Spinal cord (tissue), 10 donors: Measurements from ENCODE around the gene PLTP. TPM values are rescaled to one million over a fixed set of nuclear protein-coding genes. Genes with fewer than 3 reads are reported as not detected.

Experiments
- DNase-seq, 6 donors: peaks; one replicate each; pipeline versions ENCODE4 v3.0.0 to v3.0.0-alpha.2; 2013 to 2015; ENCODE audit warnings: low spot score in 6 of 6, low read depth in 4 of 6
- H3K27ac ChIP-seq: one replicate; pipeline ENCODE4 v1.5.1; 2013; ENCODE audit warnings: low read depth, low read length, control low read depth
- H3K27me3 ChIP-seq: one replicate; pipeline ENCODE4 v1.6.1; 2013; ENCODE audit warnings: low read length; ENCODE audit not compliant: control insufficient read depth, insufficient read depth
- H3K36me3 ChIP-seq: one replicate; pipeline ENCODE4 v1.6.1; 2013; ENCODE audit warnings: low read length; ENCODE audit not compliant: control insufficient read depth, insufficient read depth
- H3K4me1 ChIP-seq: one replicate; pipeline ENCODE4 v1.6.1; 2013; ENCODE audit warnings: low read length; ENCODE audit not compliant: control insufficient read depth, insufficient read depth
- H3K4me3 ChIP-seq: one replicate; pipeline ENCODE4 v1.5.1; 2013; ENCODE audit warnings: low read depth, low read length, control low read depth
- H3K9me3 ChIP-seq: one replicate; pipeline ENCODE4 v1.6.1; 2013; ENCODE audit warnings: low read length; ENCODE audit not compliant: control insufficient read depth, insufficient read depth
- WGBS: methylation state at CpG from one replicate; pipeline ENCODE4 v1.1.5; 2013; ENCODE audit warnings: missing lambda C conversion rate; ENCODE audit not compliant: insufficient coverage; 5-methylcytosine and 5-hydroxymethylcytosine counted together
- polyA plus RNA-seq, 2 donors: library from polyadenylated mRNA; unstranded; fragments of 120-200 nt; gene quantifications; one replicate each; pipeline ENCODE4 v1.2.1, GENCODE V29; 2013; ENCODE audit not compliant: insufficient read length in 2 of 2
- total RNA-seq, 2 donors: library from RNA; depleted of rRNA in 1 of 2; stranded (reverse); fragments of 120-200 nt in 1 of 2; fragments of >200 nt in 1 of 2; gene quantifications; one replicate each; pipeline versions ENCODE4 v1.2.3 to v1.2.4, GENCODE V29; 2013 to 2014
- donor health status: healthy.

Gene PLTP
- total and polyA plus RNA-seq, 4 donors: 73.7 to 471 (median 228) TPM

DNA sequence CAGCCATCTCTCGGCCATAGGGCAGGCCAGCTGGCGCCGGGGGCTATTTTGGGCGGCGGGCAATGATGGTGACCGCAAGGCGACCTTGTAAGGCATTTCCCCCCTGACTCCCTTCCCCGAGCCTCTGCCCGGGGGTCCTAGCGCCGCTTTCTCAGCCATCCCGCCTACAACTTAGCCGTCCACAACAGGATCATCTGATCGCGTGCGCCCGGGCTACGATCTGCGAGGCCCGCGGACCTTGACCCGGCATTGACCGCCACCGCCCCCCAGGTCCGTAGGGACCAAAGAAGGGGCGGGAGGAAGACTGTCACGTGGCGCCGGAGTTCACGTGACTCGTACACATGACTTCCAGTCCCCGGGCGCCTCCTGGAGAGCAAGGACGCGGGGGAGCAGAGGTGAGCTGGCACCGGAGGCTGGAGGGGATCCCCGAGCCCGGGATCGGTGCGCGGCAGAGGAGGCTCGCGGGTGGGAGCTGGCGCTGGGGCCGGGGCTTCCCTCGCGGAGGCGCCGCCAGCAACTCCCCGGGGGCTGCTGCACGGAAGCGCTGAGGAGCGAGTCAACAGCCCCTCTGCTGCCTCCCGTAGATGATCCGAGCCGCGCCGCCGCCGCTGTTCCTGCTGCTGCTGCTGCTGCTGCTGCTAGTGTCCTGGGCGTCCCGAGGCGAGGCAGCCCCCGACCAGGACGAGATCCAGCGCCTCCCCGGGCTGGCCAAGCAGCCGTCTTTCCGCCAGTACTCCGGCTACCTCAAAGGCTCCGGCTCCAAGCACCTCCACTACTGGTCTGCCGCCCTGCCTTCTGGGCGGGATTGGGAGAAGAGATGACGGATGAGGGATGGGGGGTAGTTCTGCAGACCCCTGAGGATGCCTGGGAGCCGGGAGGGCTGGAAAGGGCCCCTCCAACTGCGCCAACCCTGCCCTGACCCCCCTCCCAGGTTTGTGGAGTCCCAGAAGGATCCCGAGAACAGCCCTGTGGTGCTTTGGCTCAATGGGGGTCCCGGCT, 20.7 kb downstream of the PLTP start, which contains the start of the genes CTSA and NEURL2:
Gene CTSA (plus strand): TSS at position 351 of the 999 bp plus-strand sequence. CDS start 234 bp downstream, at position 585.
Gene NEURL2 (minus strand): TSS at position 224 of the 999 bp plus-strand sequence. CDS start 217 bp downstream, at position 7.
- H3K27ac ChIP-seq: peak within 1 kb of the TSS; percentile 88
- H3K9me3 ChIP-seq: no peaks in the 10 kb centered on the region
- H3K4me3 ChIP-seq: peak within 1 kb of the TSS; percentile 94
- DNase-seq: peak; percentile 86 to 97 (median 88)
- H3K4me1 ChIP-seq: peaks cover 42% of the 10 kb centered on the region
- H3K27me3 ChIP-seq: no peaks in the 10 kb centered on the region
- H3K36me3 ChIP-seq: peaks cover 42% of the 10 kb centered on the region
- WGBS: under 1% methylated on average over 71 of the region's 78 CpGs

DNA sequence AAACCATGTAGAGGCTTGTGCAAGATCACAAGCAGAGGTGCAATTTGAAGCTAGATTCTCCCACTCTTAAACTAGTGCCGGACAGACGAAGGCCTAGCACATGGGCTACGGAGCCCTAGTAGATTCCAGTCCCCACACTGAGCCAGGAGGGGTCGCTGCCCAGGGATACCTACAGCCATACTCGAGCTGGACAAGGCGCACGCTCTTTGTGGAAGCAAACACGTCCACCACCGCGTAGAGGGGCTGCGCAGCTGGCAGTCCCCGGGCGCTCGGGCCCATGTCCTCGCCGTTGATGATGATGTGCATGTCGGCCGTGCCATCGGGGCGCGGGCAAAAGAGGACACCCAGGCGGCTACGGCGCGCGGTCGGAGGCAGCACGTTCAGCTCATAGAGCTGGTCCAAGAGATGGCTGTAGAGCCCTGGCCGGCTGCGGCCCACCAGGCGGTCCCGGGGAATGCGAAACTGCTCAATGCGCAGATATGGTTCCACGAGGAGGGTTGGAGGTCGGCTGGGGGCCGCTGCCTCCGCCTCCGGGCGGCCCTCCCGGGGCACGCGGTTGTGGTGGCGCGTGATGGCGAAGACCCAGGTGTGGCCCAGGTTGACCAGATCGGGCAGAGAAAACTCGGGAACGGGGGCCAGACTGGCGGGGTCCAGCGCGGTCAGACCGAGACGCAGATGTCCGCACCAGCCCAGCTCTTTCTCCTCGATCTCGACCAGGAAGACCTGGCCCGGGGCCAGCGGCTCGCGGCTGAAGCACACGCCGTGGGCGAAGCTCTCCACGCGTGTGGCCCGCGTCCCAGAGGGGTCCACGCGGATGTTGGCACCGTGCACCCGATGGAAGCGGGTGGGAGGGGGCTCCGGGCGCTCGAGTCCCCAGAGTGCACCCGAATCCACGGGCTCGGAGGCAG, 21.6 kb downstream of the PLTP start:
- peaks cover 42% of the 10 kb centered on the region for H3K4me1 ChIP-seq
- no peaks in the 10 kb centered on the region for H3K9me3 ChIP-seq
- WGBS: under 1% methylated on average over 79 of the region's 79 CpGs
- peaks cover 41% of the 10 kb centered on the region for H3K36me3 ChIP-seq
- DNase-seq: peak; percentile 48 to 94 (median 62)
- peak overlapping the region; percentile 88 for H3K27ac ChIP-seq
- H3K4me3 ChIP-seq: peak overlapping the region; percentile 94
- no peaks in the 10 kb centered on the region for H3K27me3 ChIP-seq

DNA sequence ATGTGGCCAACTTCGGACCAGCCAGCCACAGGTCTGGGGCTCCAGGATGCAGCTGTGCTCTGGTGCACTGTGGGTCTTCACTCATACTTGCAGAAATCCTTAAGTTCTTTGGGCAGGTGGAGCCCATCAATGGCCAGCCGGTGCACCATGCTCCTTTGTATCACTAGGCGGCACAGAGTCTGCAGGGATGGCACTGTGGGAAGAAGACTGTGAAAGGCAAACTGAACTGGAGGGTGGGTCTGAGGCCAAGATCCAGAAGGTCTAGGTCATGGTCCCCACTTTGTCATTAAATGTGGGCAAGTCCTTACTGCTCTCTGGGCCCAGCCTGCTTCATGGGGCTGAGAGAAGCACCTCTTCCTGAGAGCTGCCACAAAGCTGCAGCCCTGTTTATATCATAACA, 23.3 kb downstream of the PLTP start:
- H3K27me3 ChIP-seq: no peaks in the 10 kb centered on the region
- DNase-seq: no peak
- peaks cover 42% of the 10 kb centered on the region for H3K4me1 ChIP-seq
- H3K4me3 ChIP-seq: no peak overlapping the region
- H3K27ac ChIP-seq: no peak overlapping the region
- no peaks in the 10 kb centered on the region for H3K9me3 ChIP-seq
- 91% methylated on average over 3 of the region's 3 CpGs for WGBS
- H3K36me3 ChIP-seq: peaks cover 47% of the 10 kb centered on the region

DNA sequence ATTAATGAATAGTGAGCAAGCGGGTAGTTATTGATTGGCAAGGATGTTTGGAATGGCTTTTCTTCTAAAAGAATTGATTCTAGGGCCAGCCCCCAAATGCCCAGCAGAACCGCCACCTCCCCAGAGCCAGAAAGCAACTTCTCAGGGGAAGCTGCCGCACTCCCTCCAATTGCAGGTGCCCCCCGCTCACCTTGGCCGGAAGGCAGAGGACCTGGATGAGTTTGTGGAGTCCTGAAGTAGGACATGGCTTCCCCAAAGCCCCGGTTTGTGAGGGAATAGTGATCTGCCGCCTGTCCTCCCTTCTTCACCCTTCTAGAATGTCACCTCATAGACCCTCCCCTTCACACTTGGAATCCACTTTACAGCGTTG, 24.6 kb downstream of the PLTP start, which contains the start of gene SPATA25:
Gene SPATA25 (minus strand): TSS at position 277 of the 370 bp plus-strand sequence. CDS start 32 bp downstream, at position 245.
- peaks cover 35% of the 10 kb centered on the region for H3K4me1 ChIP-seq
- 100% methylated on average over 3 of the region's 8 CpGs for WGBS

DNA sequence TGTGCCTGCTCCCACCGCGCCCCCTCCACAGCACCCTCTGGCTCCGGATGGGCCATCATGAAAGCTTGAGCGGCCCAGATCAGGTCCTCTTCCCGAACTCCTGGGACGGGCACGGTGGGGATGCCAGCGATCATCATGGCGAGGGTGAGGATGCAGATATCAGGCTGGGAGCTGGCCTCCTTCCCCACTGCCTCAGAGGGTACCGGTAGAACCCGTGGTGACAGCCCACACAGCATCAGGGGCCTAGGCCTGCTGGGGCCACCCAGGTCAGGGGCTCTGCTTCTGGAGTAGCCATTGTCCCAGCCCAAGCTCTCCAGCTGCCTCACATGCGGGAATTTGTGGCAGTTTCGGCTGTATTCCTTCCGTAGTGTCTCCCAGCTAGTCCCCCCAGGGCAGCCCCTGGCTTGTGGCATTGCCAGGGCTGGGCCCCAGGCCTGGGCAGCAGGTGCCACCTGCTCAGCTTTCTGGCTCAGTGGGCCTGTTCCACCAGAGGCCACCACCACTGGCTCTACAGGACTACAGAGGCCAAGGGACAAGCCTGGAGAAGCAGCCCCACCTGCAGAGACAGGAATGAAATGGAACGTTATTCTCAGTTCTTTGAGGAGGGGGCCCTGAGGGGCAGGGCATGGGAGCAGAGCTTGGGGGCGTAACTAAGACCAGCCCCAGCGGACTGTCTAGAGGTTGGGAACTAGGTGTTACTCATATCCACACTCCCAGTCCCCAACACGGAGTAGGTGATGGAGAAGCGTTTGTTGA, 25.2 kb downstream of the PLTP start:
- Histone ChIP-seq H3K9me3 (no peaks in the 10 kb centered on the region), H3K4me1 (peaks cover 32% of the 10 kb centered on the region)
- 84% methylated on average over 15 of the region's 19 CpGs for WGBS

More for the DNA sequence above, 24.6 kb downstream of the PLTP start, which contains the start of gene SPATA25:
- Histone ChIP-seq H3K27me3 (no peaks in the 10 kb centered on the region), H3K9me3 (no peaks in the 10 kb centered on the region), H3K4me3 (no peak within 1 kb of the TSS), H3K36me3 (peaks cover 53% of the 10 kb centered on the region), H3K27ac (no peak within 1 kb of the TSS)
- DNase-seq: no peak

DNA sequence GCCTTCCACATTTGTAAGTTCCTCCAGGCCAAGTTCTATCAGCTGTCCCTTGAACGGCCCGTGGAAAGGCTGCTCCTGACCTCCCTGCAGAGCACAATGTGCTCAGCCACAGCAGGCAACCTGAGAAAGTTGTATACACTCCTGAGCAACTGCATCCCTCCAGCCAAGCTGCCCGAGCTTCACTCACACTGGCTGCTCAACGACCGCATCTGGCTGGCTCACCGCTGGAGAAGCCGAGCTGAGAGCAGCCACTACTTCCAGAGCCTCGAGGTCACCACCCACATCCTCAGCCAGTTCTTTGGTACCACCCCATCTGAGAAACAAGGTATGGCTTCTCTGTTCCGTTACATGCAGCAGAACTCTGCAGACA, 28.9 kb downstream of the PLTP start:
- H3K36me3 ChIP-seq: peaks cover 56% of the 10 kb centered on the region

More for the DNA sequence above, 25.2 kb downstream of the PLTP start:
- peaks cover 53% of the 10 kb centered on the region for H3K36me3 ChIP-seq
- no peak overlapping the region for H3K4me3 ChIP-seq
- DNase-seq: no peak
- H3K27me3 ChIP-seq: no peaks in the 10 kb centered on the region
- H3K27ac ChIP-seq: no peak overlapping the region

DNA sequence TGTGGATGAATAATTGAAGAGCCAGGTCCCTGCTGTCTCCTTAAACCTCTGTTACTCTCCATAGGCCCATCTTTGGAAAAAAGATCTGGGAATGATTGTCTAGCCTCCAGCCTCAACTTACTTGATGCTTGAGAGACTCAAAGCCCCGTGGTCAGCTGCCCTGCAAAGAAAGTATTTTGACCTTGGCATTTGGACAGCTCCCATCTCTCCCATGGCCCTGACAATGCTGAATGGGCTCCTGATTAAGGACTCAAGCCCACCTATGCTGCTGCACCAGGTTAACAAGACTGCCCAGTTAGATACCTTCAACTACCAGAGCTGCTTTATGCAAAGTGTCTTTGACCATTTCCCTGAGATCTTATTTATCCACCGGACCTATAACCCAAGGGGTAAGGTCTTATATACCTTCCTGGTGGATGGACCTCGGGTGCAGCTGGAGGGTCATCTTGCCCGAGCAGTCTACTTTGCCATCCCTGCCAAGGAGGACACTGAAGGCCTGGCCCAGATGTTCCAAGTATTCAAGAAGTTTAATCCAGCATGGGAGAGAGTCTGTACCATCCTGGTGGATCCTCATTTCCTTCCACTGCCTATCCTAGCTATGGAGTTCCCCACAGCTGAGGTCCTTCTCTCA, 29.4 kb downstream of the PLTP start:
- Histone ChIP-seq H3K9me3 (no peaks in the 10 kb centered on the region), H3K27ac (no peak overlapping the region), H3K4me3 (no peak overlapping the region), H3K4me1 (peaks cover 11% of the 10 kb centered on the region), H3K36me3 (peaks cover 61% of the 10 kb centered on the region), H3K27me3 (no peaks in the 10 kb centered on the region)
- DNase-seq: no peak
- 98% methylated on average over 4 of the region's 4 CpGs for WGBS

More for the DNA sequence above, 28.9 kb downstream of the PLTP start:
- Histone ChIP-seq H3K4me1 (peaks cover 11% of the 10 kb centered on the region), H3K4me3 (no peak overlapping the region), H3K27ac (no peak overlapping the region), H3K27me3 (no peaks in the 10 kb centered on the region), H3K9me3 (no peaks in the 10 kb centered on the region)
- WGBS: 79% methylated on average over 9 of the region's 9 CpGs
- no peak for DNase-seq

DNA sequence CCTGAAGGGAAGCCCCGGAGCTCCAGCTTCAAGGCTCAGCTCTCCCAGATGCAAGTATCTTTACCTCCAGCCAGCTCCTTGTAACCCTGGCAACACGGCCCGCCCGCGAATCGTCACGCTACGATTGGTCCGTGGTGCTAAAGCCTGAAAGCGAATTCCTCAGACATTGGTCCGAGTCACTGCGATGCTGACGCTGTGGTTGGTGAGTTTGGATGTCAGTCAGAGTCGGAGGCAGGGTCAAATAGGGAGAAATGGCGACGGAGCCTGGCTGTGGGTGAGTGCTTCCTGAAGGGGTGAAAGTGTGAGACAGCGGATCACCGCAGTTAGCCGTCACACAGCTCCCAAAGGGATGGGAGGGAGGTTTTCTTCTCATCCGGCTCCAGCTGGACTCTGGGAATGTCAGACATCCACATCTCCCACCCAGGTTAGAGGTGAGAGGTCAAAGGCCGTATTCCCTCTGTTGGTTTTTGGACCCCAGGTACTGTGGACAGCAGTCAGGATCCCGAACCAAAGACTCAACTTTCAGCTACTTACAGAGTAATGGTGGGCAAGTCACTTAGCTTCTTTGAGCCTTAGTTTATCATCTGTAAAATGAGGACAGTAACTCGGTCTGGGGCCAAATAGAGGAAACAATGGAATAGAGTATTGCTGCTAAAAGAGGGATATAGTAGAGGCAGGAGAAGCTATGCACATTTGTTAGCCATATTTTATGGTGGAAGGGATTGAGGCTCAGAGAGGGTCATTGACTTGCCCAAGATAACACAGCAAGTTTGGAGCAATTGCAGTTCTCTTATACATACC, 30.8 kb downstream of the PLTP start, which contains the start of gene ZSWIM1:
Gene ZSWIM1 (plus strand): TSS at position 240 of the 801 bp plus-strand sequence. CDS start 1,366 bp downstream, outside the sequence.
- Histone ChIP-seq H3K27ac (peak within 1 kb of the TSS; percentile 50), H3K36me3 (peaks cover 56% of the 10 kb centered on the region)
- WGBS: 0% methylated on average over 16 of the region's 23 CpGs

More for the DNA sequence above, 30.8 kb downstream of the PLTP start, which contains the start of gene ZSWIM1:
- Histone ChIP-seq H3K4me3 (peak within 1 kb of the TSS; percentile 91), H3K27me3 (no peaks in the 10 kb centered on the region), H3K9me3 (no peaks in the 10 kb centered on the region), H3K4me1 (peaks cover 11% of the 10 kb centered on the region)
- DNase-seq: peak; percentile 98 to 100 (median 100)
